SU-DHL-6 (cell line): ENCODE results near the gene SBNO2.

Source experiments
- CTCF ChIP-seq: fragments of 200-600 bp; sonication (generic); IDR thresholded peaks from one replicate; pipeline ENCODE4 v1.5.1; 2017; ENCODE audit warnings: antibody characterized with exemption, mild to moderate bottlenecking, low read length, moderate library complexity; ENCODE audit not compliant: insufficient read depth, poor library complexity, severe bottlenecking
- EZH2phosphoT487 ChIP-seq: fragments of 200-600 bp; sonication (generic), shearing (Covaris generic); conservative IDR thresholded peaks from 2 replicates; pipeline ENCODE4 v1.6.1; 2018; ENCODE audit warnings: mild to moderate bottlenecking, antibody characterized with exemption, low read length, moderate library complexity, mixed read lengths

- TF ChIP-seq CTCF (no peak), EZH2phosphoT487 (no peak)
Observed at GRCh38 chr19:1070931-1071791, 102.9 kb downstream of the SBNO2 start.
